Stimulated activated CD8-positive, alpha-beta memory T cell treated with anti-CD3 and anti-CD28 coated beads, Interleukin-7, amount 100 ng/mL, for 1 hour (primary cell): ENCODE results near the gene GTF3C1.

Source experiments
- DNase-seq, 2 donors: peaks; one replicate each; pipeline ENCODE4 v3.0.0-alpha.2; 2020; ENCODE audit warnings: low read depth in 2 of 2

Gene GTF3C1

GRCh38 chr16:27486760-27487159 is 63.0 kb downstream of the GTF3C1 start:
- no peak for DNase-seq

GRCh38 chr16:27486344-27486743 is 63.4 kb downstream of the GTF3C1 start:
- no peak for DNase-seq

- no peak for DNase-seq
Observed at GRCh38 chr16:27485811-27486210, 63.9 kb downstream of the GTF3C1 start.

GRCh38 chr16:27485126-27485525 is 64.6 kb downstream of the GTF3C1 start:
- no peak for DNase-seq

- no peak for DNase-seq
Observed at GRCh38 chr16:27483624-27484023, 66.1 kb downstream of the GTF3C1 start.

- DNase-seq = no peak
Observed at GRCh38 chr16:27483088-27483437, 66.7 kb downstream of the GTF3C1 start.

- DNase-seq = no peak
Observed at GRCh38 chr16:27482397-27483087, 67.2 kb downstream of the GTF3C1 start.

- DNase-seq = no peak
Observed at GRCh38 chr16:27481282-27481934, 68.3 kb downstream of the GTF3C1 start.

- no peak for DNase-seq
Observed at GRCh38 chr16:27480761-27481160, 69.0 kb downstream of the GTF3C1 start.

GRCh38 chr16:27476240-27476639 is 73.5 kb downstream of the GTF3C1 start:
- DNase-seq = no peak

GRCh38 chr16:27475561-27475960 is 74.2 kb downstream of the GTF3C1 start:
- no peak for DNase-seq

- DNase-seq = no peak
Observed at GRCh38 chr16:27474921-27475320, 74.8 kb downstream of the GTF3C1 start.

- DNase-seq = no peak
Observed at GRCh38 chr16:27474041-27474440, 75.7 kb downstream of the GTF3C1 start.

- DNase-seq = no peak
Observed at GRCh38 chr16:27473101-27473900, 76.4 kb downstream of the GTF3C1 start.

- no peak for DNase-seq
Observed at GRCh38 chr16:27472091-27473020, 77.4 kb downstream of the GTF3C1 start.

- no peak for DNase-seq
Observed at GRCh38 chr16:27471661-27472060, 78.1 kb downstream of the GTF3C1 start.

- DNase-seq = no peak
Observed at GRCh38 chr16:27470567-27471431, 78.9 kb downstream of the GTF3C1 start.

- DNase-seq = no peak
Observed at GRCh38 chr16:27468941-27469531, 80.7 kb downstream of the GTF3C1 start.

- no peak for DNase-seq
Observed at GRCh38 chr16:27465483-27465879, 84.2 kb downstream of the GTF3C1 start.
